K562 (cell line): Measurements from ENCODE around the gene KIAA1210. TPM values are rescaled to one million over a fixed set of nuclear protein-coding genes. Genes with fewer than 3 reads are reported as not detected.

Experiments used
- ATAC-seq: fragments of 200-7000 bp; cut with Tn5 transposase; 3 replicates; pipeline ENCODE4 v1.9.1; 2020; ENCODE audit warnings: moderate library complexity
- BruUV-seq: library from RNA; stranded (reverse); fragments of 400-500 nt; replicated peaks from 2 replicates; lab custom pipeline; 2021; lab: Mats Ljungman, UMichigan
- CTCF ChIA-PET: fragments of 300-600 bp; formaldehyde crosslinking; extraction: SDS; loops from one replicate; lab custom pipeline; 2021; ENCODE audit warnings: low intra/inter-chr PET ratio; lab: Yijun Ruan, JAX
- POLR2A ChIA-PET: fragments of 300-600, 350-650 bp; sonication (Branson Sonifier 250); formaldehyde crosslinking; extraction: SDS; loops from one replicate; lab custom pipeline; 2021; ENCODE audit warnings: antibody characterized with exemption, inconsistent platforms; lab: Yijun Ruan, JAX
- DNase-seq, 4 experiments: peaks; one replicate each; pipeline versions ENCODE4 v3.0.0 to v3.0.0-alpha.2; 2011 to 2018; ENCODE audit warnings: low spot score in 3 of 4, mixed read lengths in 3 of 4; ENCODE audit errors: extremely low read depth in 1 of 4
- FAIRE-seq: peaks from 2 replicates; lab custom pipeline; 2011; peaks lifted over from hg19 to GRCh38; lab: Jason Lieb, UNC
- H2AFZ ChIP-seq: 2 replicates; pipeline ENCODE4 v1.6.0; 2011; ENCODE audit warnings: low read depth, low read length, control low read depth, inconsistent platforms
- H3K27ac ChIP-seq: fragments of 200-600 bp; 3 replicates; pipeline ENCODE4 v1.8.0; 2011; ENCODE audit warnings: low read depth, mild to moderate bottlenecking, control low read depth, inconsistent platforms, low read length, moderate library complexity, mixed read lengths; ENCODE audit errors: extremely low read depth
- H3K27me3 ChIP-seq, 2 experiments: fragments of 300-600 bp in 1 of 2; 2 replicates in 1 of 2; 3 replicates in 1 of 2; pipeline versions ENCODE4 v1.6.0 to v1.8.0; 2011; ENCODE audit warnings: inconsistent platforms in 2 of 2, low read length in 2 of 2, mild to moderate bottlenecking in 1 of 2, mixed read lengths in 1 of 2, moderate library complexity in 1 of 2; ENCODE audit not compliant: control insufficient read depth in 2 of 2, insufficient read depth in 2 of 2
- H3K36me3 ChIP-seq: fragments of 300-600 bp; 3 replicates; pipeline ENCODE4 v1.8.0; 2011; ENCODE audit warnings: mild to moderate bottlenecking, low read length, inconsistent platforms; ENCODE audit not compliant: control insufficient read depth, insufficient read depth
- H3K4me1 ChIP-seq, 2 experiments: fragments of 200-600 bp in 1 of 2; replicated peaks in 1 of 2; 2 replicates in 1 of 2; 3 replicates in 1 of 2; pipeline versions ENCODE4 v1.5.1 to v1.8.0; 2011; ENCODE audit warnings: inconsistent platforms in 2 of 2, low read length in 2 of 2, mild to moderate bottlenecking in 1 of 2, mixed read lengths in 1 of 2, moderate library complexity in 1 of 2; ENCODE audit not compliant: control insufficient read depth in 2 of 2, insufficient read depth in 2 of 2
- H3K4me2 ChIP-seq: 2 replicates; pipeline ENCODE4 v1.6.1; 2011; ENCODE audit warnings: low read length, control low read depth, inconsistent platforms, mixed read lengths; ENCODE audit not compliant: insufficient read depth
- H3K4me3 ChIP-seq: fragments of 200-600 bp; sonication (generic), shearing (Covaris generic); 2 replicates; pipeline ENCODE4 v1.5.1; 2016; ENCODE audit warnings: control low read depth, inconsistent platforms
- H3K79me2 ChIP-seq: fragments of 200-600 bp; 3 replicates; pipeline ENCODE4 v1.8.0; 2011; ENCODE audit warnings: low read length, inconsistent platforms; ENCODE audit not compliant: control insufficient read depth, insufficient read depth
- H3K9ac ChIP-seq, 2 experiments: 2 replicates each; pipeline versions ENCODE4 v1.6.0 to v1.6.1; 2011; ENCODE audit warnings: low read depth in 2 of 2, low read length in 2 of 2, control low read depth in 1 of 2, inconsistent platforms in 1 of 2, mild to moderate bottlenecking in 1 of 2, mixed read lengths in 1 of 2; ENCODE audit not compliant: insufficient read depth in 1 of 2
- H3K9me1 ChIP-seq: one replicate; pipeline ENCODE4 v1.6.0; 2011; ENCODE audit warnings: inconsistent platforms, mild to moderate bottlenecking, low read length, moderate library complexity; ENCODE audit not compliant: control insufficient read depth, insufficient read depth
- H3K9me3 ChIP-seq: replicated peaks from 2 replicates; pipeline ENCODE4 v1.5.1; 2011; ENCODE audit warnings: low read depth, low read length, inconsistent platforms; ENCODE audit not compliant: control insufficient read depth, insufficient read depth
- H4K20me1 ChIP-seq: replicated peaks from 2 replicates; pipeline ENCODE4 v1.6.1; 2011; ENCODE audit warnings: low read length, inconsistent platforms, mixed read lengths; ENCODE audit not compliant: control insufficient read depth, insufficient read depth
- ARID2 ChIP-seq: fragments of 450-650 bp; IDR thresholded peaks from 2 replicates; pipeline ENCODE4 v1.6.1; 2017; ENCODE audit warnings: antibody characterized with exemption, mild to moderate bottlenecking
- CBX5 ChIP-seq: IDR thresholded peaks from 2 replicates; pipeline ENCODE4 v1.6.1; 2014; ENCODE audit warnings: low read depth, borderline replicate concordance
- CUX1 ChIP-seq: fragments of 200-800 bp; sonication (Bioruptor generic); IDR thresholded peaks from 2 replicates; pipeline ENCODE4 v1.6.1; 2016; ENCODE audit warnings: missing genetic modification characterization, missing compliant biosample characterization
- PKNOX1 ChIP-seq: fragments of 450-650 bp; IDR thresholded peaks from 2 replicates; pipeline ENCODE4 v1.6.1; 2016
- RBFOX2 ChIP-seq: fragments of 200-400 bp; formaldehyde crosslinking; IDR thresholded peaks from 2 replicates; pipeline ENCODE4 v1.6.1; 2017; ENCODE audit warnings: low read depth, mild to moderate bottlenecking, low read length, moderate library complexity
- RBM15 ChIP-seq: fragments of 200-400 bp; formaldehyde crosslinking; IDR thresholded peaks from 2 replicates; pipeline ENCODE4 v1.6.1; 2018; ENCODE audit warnings: mild to moderate bottlenecking, low read length, moderate library complexity; ENCODE audit not compliant: insufficient read depth
- RBM25 ChIP-seq: fragments of 200-400 bp; formaldehyde crosslinking; IDR thresholded peaks from 2 replicates; pipeline ENCODE4 v1.6.1; 2018; ENCODE audit warnings: low read length, low read depth, moderate library complexity; ENCODE audit not compliant: severe bottlenecking
- RFX5 ChIP-seq: IDR thresholded peaks from 2 replicates; pipeline ENCODE4 v1.6.1; 2011; ENCODE audit warnings: low read depth, mild to moderate bottlenecking, improper control_type of control experiment, low read length
- TEAD1 ChIP-seq, 2 experiments: fragments of 450-650 bp in 1 of 2; sonication (generic) in 1 of 2; formaldehyde crosslinking; IDR thresholded peaks; 2 replicates each; pipeline versions ENCODE4 v1.4.0 to v1.8.0; 2020 to 2022; ENCODE audit warnings: mild to moderate bottlenecking in 2 of 2, missing genetic modification reagents in 1 of 2
- TFAM ChIP-seq: fragments of 250-450 bp; sonication (Bioruptor Pico); conservative IDR thresholded peaks from 2 replicates; pipeline ENCODE4 v1.5.0; 2021; ENCODE audit warnings: mild to moderate bottlenecking, moderate library complexity
- THAP12 ChIP-seq: fragments of 250-450 bp; sonication (Bioruptor Pico); IDR thresholded peaks from 2 replicates; pipeline ENCODE4 v1.9.0; 2021; ENCODE audit warnings: mild to moderate bottlenecking, inconsistent platforms
- ZC3H8 ChIP-seq: fragments of 450-650 bp; IDR thresholded peaks from 2 replicates; pipeline ENCODE4 v1.6.1; 2017
- ZNF512 ChIP-seq: IDR thresholded peaks from 2 replicates; pipeline ENCODE4 v1.6.1; 2016; ENCODE audit warnings: missing genetic modification characterization, missing compliant biosample characterization
- WGBS: fragments of 100-300 bp; shearing (Covaris generic); methylation state at CpG from one replicate; pipeline ENCODE4 v1.1.6; 2016; ENCODE audit warnings: low coverage, mixed read lengths; ENCODE audit not compliant: insufficient coverage; ENCODE audit errors: missing lambda C conversion rate; 5-methylcytosine and 5-hydroxymethylcytosine counted together
- in situ Hi-C: fragments of 300-500 bp; cut with MboI; formaldehyde crosslinking; loops from 4 replicates; pipeline ENCODE4 v1.15.0; 2018; ENCODE audit warnings: inconsistent platforms, mixed read lengths
- intact Hi-C: fragments of 100-400 bp; cut with micrococcal nuclease; formaldehyde crosslinking; loops from 2 replicates; pipeline ENCODE4 v1.14.2; 2022
- polyA plus RNA-seq, 8 experiments: library from polyadenylated mRNA; depleted of rRNA in 4 of 8; stranded (reverse) in 5 of 8; unstranded in 3 of 8; fragments of >200 nt; fragmentation: Nextera tagmentation in 2 of 8; fragmentation: Illumina TruSeq in 1 of 8; extraction: Ambion mirVana in 2 of 8; extraction: Trizol in 1 of 8; gene quantifications; 2 replicates each; pipeline versions ENCODE4 v1.2.1 to v1.2.3, GENCODE V29; 2011 to 2014; ENCODE audit warnings: inconsistent platforms in 1 of 8, missing spikeins in 1 of 8
- total RNA-seq, 7 experiments: library from RNA; depleted of rRNA in 6 of 7; stranded (reverse); fragments of >200 nt in 6 of 7; fragmentation: Illumina TruSeq in 2 of 7; extraction: Trizol in 2 of 7; gene quantifications; 2 replicates each; pipeline versions ENCODE4 v1.2.1 to v1.2.3, GENCODE V29; 2011 to 2021; ENCODE audit warnings: low replicate concordance in 1 of 7

Gene KIAA1210
- total and polyA plus RNA-seq, 9 of the 15 experiments (the other 6 are each of a cell fraction or from before 2014, with no cell fraction given): not detected

GRCh38 chrX:119072744-119073143 is 54.9 kb downstream of the KIAA1210 start, which contains the start of gene CT47C1:
CT47C1 (plus strand) TSS chrX:119072993; CDS start chrX:119073226, 233 bp downstream.
- Histone ChIP-seq H3K9me1 (no peaks in the 10 kb centered on the region), H3K27ac (no peak within 1 kb of the TSS), H4K20me1 (no peaks in the 10 kb centered on the region), H3K36me3 (no peaks in the 10 kb centered on the region), H3K9me3 (no peaks in the 10 kb centered on the region), H3K4me1 (peaks cover 0 to 8% of the 10 kb centered on the region in 2 experiments; a peak in 2 of 5 replicates), H3K4me3 (no peak within 1 kb of the TSS), H3K27me3 (peaks cover 4 to 28% of the 10 kb centered on the region in 2 experiments; a peak in 3 of 5 replicates), H3K9ac (no peak within 1 kb of the TSS), H3K4me2 (no peak within 1 kb of the TSS), H2AFZ (no peak within 1 kb of the TSS), H3K79me2 (no peaks in the 10 kb centered on the region)
- DNase-seq: peak in 3 of 4 experiments; percentile 9 to 39 (median 12)
- ATAC-seq: peak; percentile 75
- 9% methylated on average over 6 of the region's 6 CpGs for WGBS
- no peak for FAIRE-seq
- in situ Hi-C loops: loop anchor here (5.0 kb wide), 1 partner anchor 235 kb away; no protein-coding TSS in a partner anchor
- POLR2A ChIA-PET: no interaction called here
- CTCF ChIA-PET: no interaction called here
- BruUV-seq: no TSS peak
- intact Hi-C loops: no loop called here
- TF ChIP-seq ARID2 (no peak), RFX5 (no peak), CUX1 (CRISPR knock-in tag) (no peak), TEAD1 (CRISPR knock-in tag; IDR thresholded peaks at IDR 0.05) (no peak), ZNF512 (tag) (no peak), THAP12 (CRISPR knock-in tag) (no peak), TFAM (CRISPR knock-in tag) (no peak), CBX5 (no peak), PKNOX1 (peak; percentile 96), RBM15 (no peak), ZC3H8 (no peak), RBM25 (peak; percentile 27), RBFOX2 (no peak)
